Endothelial cell of umbilical vein (primary cell): Measurements from ENCODE around the gene MOK. TPM values are rescaled to one million over a fixed set of nuclear protein-coding genes. Genes with fewer than 3 reads are reported as not detected.

Experiments
- BruUV-seq: library from RNA; stranded (reverse); fragments of 400-500 nt; replicated peaks from 2 replicates; lab custom pipeline; 2021; lab: Mats Ljungman, UMichigan
- CTCF ChIA-PET: fragments of 300-600, 350-600 bp; sonication (Branson Sonifier 250); formaldehyde crosslinking; loops from one replicate; lab custom pipeline; 2021; ENCODE audit warnings: antibody characterized with exemption, inconsistent platforms; lab: Charles Lee
- POLR2A ChIA-PET: fragments of 300-600, 350-600 bp; sonication (Branson Sonifier 250); formaldehyde crosslinking; loops from one replicate; lab custom pipeline; 2021; ENCODE audit warnings: antibody characterized with exemption, inconsistent platforms; lab: Charles Lee
- DNase-seq: peaks from one replicate; pipeline ENCODE4 v3.0.0-alpha.2; 2011; ENCODE audit warnings: low read depth, low spot score
- FAIRE-seq: peaks from 2 replicates; lab custom pipeline; 2011; peaks lifted over from hg19 to GRCh38; lab: Jason Lieb, UNC
- H2AFZ ChIP-seq: 2 replicates; pipeline ENCODE4 v1.6.0; 2012; ENCODE audit warnings: low read depth, low read length, control low read depth, inconsistent platforms
- H3K27ac ChIP-seq: 2 replicates; pipeline ENCODE4 v1.5.1; 2011; ENCODE audit warnings: low read depth, mild to moderate bottlenecking, control low read depth, low read length, moderate library complexity; ENCODE audit not compliant: insufficient read depth
- H3K27me3 ChIP-seq, 2 experiments: 2 replicates each; pipeline versions ENCODE4 v1.6.0 to v1.6.1; 2011; ENCODE audit warnings: low read length in 2 of 2, mixed read lengths in 1 of 2; ENCODE audit not compliant: control insufficient read depth in 2 of 2, insufficient read depth in 2 of 2
- H3K36me3 ChIP-seq, 2 experiments: 2 replicates in 1 of 2; 3 replicates in 1 of 2; pipeline ENCODE4 v1.5.1; 2011; ENCODE audit warnings: low read length in 2 of 2, mild to moderate bottlenecking in 1 of 2, moderate library complexity in 1 of 2; ENCODE audit not compliant: control insufficient read depth in 2 of 2, insufficient read depth in 2 of 2; ENCODE audit errors: extremely low read depth in 1 of 2
- H3K4me1 ChIP-seq: 3 replicates; pipeline ENCODE4 v1.5.1; 2011; ENCODE audit warnings: mild to moderate bottlenecking, low read length; ENCODE audit not compliant: control insufficient read depth, insufficient read depth; ENCODE audit errors: extremely low read depth
- H3K4me2 ChIP-seq: 2 replicates; pipeline ENCODE4 v1.6.1; 2011; ENCODE audit warnings: low read length, control low read depth, mixed read lengths; ENCODE audit not compliant: insufficient read depth
- H3K4me3 ChIP-seq, 3 experiments: fragments of 200-600 bp in 1 of 3; sonication (generic), shearing (Covaris generic) in 1 of 3; replicated peaks in 1 of 3; 2 replicates each; pipeline ENCODE4 v1.5.1; 2011 to 2016; ENCODE audit warnings: control low read depth in 3 of 3, low read length in 3 of 3, mild to moderate bottlenecking in 2 of 3, inconsistent platforms in 1 of 3, low read depth in 1 of 3, moderate library complexity in 1 of 3; ENCODE audit not compliant: insufficient read depth in 1 of 3
- H3K79me2 ChIP-seq: 2 replicates; pipeline ENCODE4 v1.6.0; 2012; ENCODE audit warnings: low read length, inconsistent platforms; ENCODE audit not compliant: control insufficient read depth, insufficient read depth
- H3K9ac ChIP-seq: replicated peaks from 2 replicates; pipeline ENCODE3; 2011; ENCODE audit warnings: low read length, control low read depth; ENCODE audit not compliant: insufficient read depth; ENCODE audit errors: extremely low read depth
- H3K9me1 ChIP-seq: replicated peaks from 3 replicates; pipeline ENCODE4 v1.6.0; 2011; ENCODE audit warnings: mild to moderate bottlenecking, low read length; ENCODE audit not compliant: control insufficient read depth, insufficient read depth; ENCODE audit errors: extremely low read depth
- H3K9me3 ChIP-seq: replicated peaks from 2 replicates; pipeline ENCODE4 v1.5.1; 2012; ENCODE audit warnings: low read length, inconsistent platforms; ENCODE audit not compliant: control insufficient read depth, insufficient read depth
- H4K20me1 ChIP-seq: replicated peaks from 2 replicates; pipeline ENCODE3; 2011; ENCODE audit warnings: mild to moderate bottlenecking, low read length; ENCODE audit not compliant: control insufficient read depth, insufficient read depth; ENCODE audit errors: extremely low read depth
- EZH2 ChIP-seq: IDR thresholded peaks from 2 replicates; pipeline ENCODE4 v1.6.1; 2012; ENCODE audit warnings: borderline replicate concordance, low read depth, mild to moderate bottlenecking, moderate library complexity, low read length, inconsistent platforms; ENCODE audit not compliant: severe bottlenecking
- FOS ChIP-seq: IDR thresholded peaks from 2 replicates; pipeline ENCODE4 v1.6.1; 2011; ENCODE audit warnings: mild to moderate bottlenecking, low read length, moderate library complexity, borderline replicate concordance; ENCODE audit not compliant: insufficient read depth
- GATA2 ChIP-seq: IDR thresholded peaks from 2 replicates; pipeline ENCODE4 v1.7.0; 2011; ENCODE audit warnings: low read depth, mild to moderate bottlenecking, moderate library complexity, mixed read lengths, low read length; ENCODE audit not compliant: insufficient read length, insufficient read depth
- JUN ChIP-seq: IDR thresholded peaks from 2 replicates; pipeline ENCODE4 v1.6.1; 2011; ENCODE audit warnings: borderline replicate concordance, low read depth; ENCODE audit not compliant: insufficient read length, insufficient read depth
- MYC ChIP-seq: IDR thresholded peaks from one replicate; pipeline ENCODE4 v1.6.1; 2011; ENCODE audit warnings: mild to moderate bottlenecking, low read depth, low read length
- POLR2A ChIP-seq: IDR thresholded peaks from 2 replicates; pipeline ENCODE4 v1.6.1; 2012; ENCODE audit warnings: low read depth, mild to moderate bottlenecking, control low read depth, low read length
- POLR2AphosphoS5 ChIP-seq: IDR thresholded peaks from 2 replicates; pipeline ENCODE4 v1.6.1; 2012; ENCODE audit warnings: low read depth, mild to moderate bottlenecking, control low read depth, low read length, moderate library complexity; ENCODE audit not compliant: insufficient read depth
- dilution Hi-C: fragments of 300-500 bp; cut with MboI; formaldehyde crosslinking; loops from one replicate; pipeline ENCODE4 v1.15.0; 2019; ENCODE audit warnings: low sequenced_read_pairs; ENCODE audit not compliant: extremely low pct_ligation_motif_present
- intact Hi-C: fragments of 100-400 bp; cut with micrococcal nuclease; formaldehyde crosslinking; loops from one replicate; pipeline ENCODE4 v1.10.0; 2022
- polyA plus RNA-seq, 4 experiments: library from polyadenylated mRNA; depleted of rRNA in 3 of 4; stranded (reverse) in 3 of 4; unstranded in 1 of 4; fragments of >200 nt; gene quantifications; 2 replicates each; pipeline versions ENCODE4 v1.2.1 to v1.2.3, GENCODE V29; 2011 to 2012; ENCODE audit warnings: missing spikeins in 1 of 4
- total RNA-seq: library from RNA; stranded (reverse); gene quantifications from 2 replicates; pipeline ENCODE4 v1.2.3, GENCODE V29; 2021
- TF ChIP-seq, protein P1 (sequence below), 2 donors: IDR thresholded peaks; 1 replicate in 1 of 2; 2 replicates in 1 of 2; pipeline ENCODE4 v1.5.1; 2011; ENCODE audit warnings: low read length in 2 of 2, mild to moderate bottlenecking in 2 of 2, moderate library complexity in 2 of 2, control low read depth in 1 of 2, inconsistent platforms in 1 of 2, low read depth in 1 of 2; ENCODE audit not compliant: insufficient read depth in 1 of 2; ENCODE audit errors: extremely low read depth in 1 of 2
- TF ChIP-seq, protein P2 (sequence below): IDR thresholded peaks from 2 replicates; pipeline ENCODE4 v1.6.1; 2011; ENCODE audit not compliant: insufficient read depth, insufficient read length

MOK gene
- total and polyA plus RNA-seq, 2 donors (not counting 3 experiments of a cell fraction or from before 2014, with no cell fraction given), result 6.1 to 8.6 TPM

DNA sequence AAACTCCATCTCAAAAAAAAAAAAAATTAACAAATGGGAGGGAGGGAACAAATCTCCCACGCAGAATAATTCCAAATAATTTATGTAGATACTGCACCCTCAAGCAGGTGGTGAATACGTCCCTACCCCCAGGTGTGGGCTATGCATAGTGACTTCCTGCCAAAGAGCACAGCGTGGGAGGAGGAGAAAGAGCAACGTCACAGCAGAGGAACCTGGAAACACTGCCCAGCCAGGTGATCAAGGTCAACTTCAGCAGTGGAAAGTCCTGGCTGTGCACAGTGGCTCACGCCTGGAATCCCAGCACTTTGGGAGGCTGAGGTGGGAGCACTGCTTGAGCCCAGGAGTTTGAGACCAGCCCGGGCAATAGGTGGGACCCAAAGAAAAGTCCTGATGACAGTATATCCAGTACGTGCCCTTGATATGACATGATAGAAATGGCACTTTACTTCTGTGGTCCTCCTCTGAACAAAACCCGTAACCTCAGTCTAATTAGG is 48.2 kb upstream of the MOK start:
- Histone ChIP-seq H3K9me1 (no peaks in the 10 kb centered on the region), H3K79me2 (no peaks in the 10 kb centered on the region), H3K36me3 (peaks cover 5 to 11% of the 10 kb centered on the region in 2 experiments), H4K20me1 (no peaks in the 10 kb centered on the region), H3K9me3 (no peaks in the 10 kb centered on the region), H3K9ac (no peak overlapping the region), H3K4me3 (no peak overlapping the region), H3K27me3 (no peaks in the 10 kb centered on the region), H3K4me2 (no peak overlapping the region), H2AFZ (no peak overlapping the region), H3K4me1 (peaks cover 18% of the 10 kb centered on the region), H3K27ac (no peak overlapping the region)
- ChIA-PET CTCF (interaction anchor here (1.0 kb wide), 2 partner anchors 10 to 85 kb away, joined by 3 to 4 read pairs; partner anchors contain the start of genes CINP and TECPR2), POLR2A (no interaction called here)
- dilution Hi-C loops, result no loop called here
- TF ChIP-seq EZH2, result no peak
- no peak for TF ChIP-seq FOS
- TF ChIP-seq, protein P1, sequence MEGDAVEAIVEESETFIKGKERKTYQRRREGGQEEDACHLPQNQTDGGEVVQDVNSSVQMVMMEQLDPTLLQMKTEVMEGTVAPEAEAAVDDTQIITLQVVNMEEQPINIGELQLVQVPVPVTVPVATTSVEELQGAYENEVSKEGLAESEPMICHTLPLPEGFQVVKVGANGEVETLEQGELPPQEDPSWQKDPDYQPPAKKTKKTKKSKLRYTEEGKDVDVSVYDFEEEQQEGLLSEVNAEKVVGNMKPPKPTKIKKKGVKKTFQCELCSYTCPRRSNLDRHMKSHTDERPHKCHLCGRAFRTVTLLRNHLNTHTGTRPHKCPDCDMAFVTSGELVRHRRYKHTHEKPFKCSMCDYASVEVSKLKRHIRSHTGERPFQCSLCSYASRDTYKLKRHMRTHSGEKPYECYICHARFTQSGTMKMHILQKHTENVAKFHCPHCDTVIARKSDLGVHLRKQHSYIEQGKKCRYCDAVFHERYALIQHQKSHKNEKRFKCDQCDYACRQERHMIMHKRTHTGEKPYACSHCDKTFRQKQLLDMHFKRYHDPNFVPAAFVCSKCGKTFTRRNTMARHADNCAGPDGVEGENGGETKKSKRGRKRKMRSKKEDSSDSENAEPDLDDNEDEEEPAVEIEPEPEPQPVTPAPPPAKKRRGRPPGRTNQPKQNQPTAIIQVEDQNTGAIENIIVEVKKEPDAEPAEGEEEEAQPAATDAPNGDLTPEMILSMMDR (IDR thresholded peaks at IDR 0.05; ENCODE audit: extremely low read depth in 1 of 2, insufficient read depth in 1 of 2, low read depth in 1 of 2, low read length in 2 of 2), result no peak
- no peak for TF ChIP-seq GATA2
- no peak for TF ChIP-seq POLR2A
- TF ChIP-seq JUN, result no peak
- TF ChIP-seq, protein P2, sequence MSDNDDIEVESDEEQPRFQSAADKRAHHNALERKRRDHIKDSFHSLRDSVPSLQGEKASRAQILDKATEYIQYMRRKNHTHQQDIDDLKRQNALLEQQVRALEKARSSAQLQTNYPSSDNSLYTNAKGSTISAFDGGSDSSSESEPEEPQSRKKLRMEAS, result no peak
- no peak for TF ChIP-seq MYC
- no peak for TF ChIP-seq POLR2AphosphoS5
- no TSS peak for BruUV-seq
- FAIRE-seq, result no peak
- no peak for DNase-seq
- intact Hi-C loops, result no loop called here
